GM23248 (cell line): Measurements from ENCODE around the gene EARS2. TPM values are rescaled to one million over a fixed set of nuclear protein-coding genes. Genes with fewer than 3 reads are reported as not detected.

Experiments used
- DNase-seq: peaks from one replicate; pipeline ENCODE4 v3.0.0-alpha.2; 2015
- H2AFZ ChIP-seq: fragments of 200-600 bp; sonication (generic); 2 replicates; pipeline ENCODE4 v1.6.1; 2016; ENCODE audit warnings: antibody characterized with exemption
- H3F3A ChIP-seq: fragments of 200-600 bp; sonication (generic); 2 replicates; pipeline ENCODE4 v1.6.1; 2016; ENCODE audit warnings: mild to moderate bottlenecking, antibody characterized with exemption, mixed run types; ENCODE audit not compliant: insufficient read depth
- H3K27ac ChIP-seq: fragments of 200-600 bp; sonication (generic); 2 replicates; pipeline ENCODE4 v1.5.1; 2016; ENCODE audit warnings: mild to moderate bottlenecking
- H3K27me3 ChIP-seq: fragments of 200-600 bp; sonication (generic); replicated peaks from 2 replicates; pipeline ENCODE4 v1.6.1; 2016; ENCODE audit warnings: mild to moderate bottlenecking; ENCODE audit not compliant: insufficient read depth
- H3K36me3 ChIP-seq: fragments of 200-600 bp; sonication (generic); 2 replicates; pipeline ENCODE4 v1.6.1; 2016; ENCODE audit warnings: low read depth, mild to moderate bottlenecking
- H3K4me1 ChIP-seq: fragments of 200-600 bp; sonication (generic); 2 replicates; pipeline ENCODE4 v1.6.1; 2016; ENCODE audit warnings: mild to moderate bottlenecking; ENCODE audit not compliant: insufficient read depth
- H3K4me2 ChIP-seq: fragments of 200-600 bp; sonication (generic); one replicate; pipeline ENCODE4 v1.6.1; 2016; ENCODE audit warnings: mild to moderate bottlenecking; ENCODE audit not compliant: unreplicated experiment
- H3K4me3 ChIP-seq: fragments of 200-600 bp; sonication (generic); 2 replicates; pipeline ENCODE4 v1.5.1; 2016; ENCODE audit warnings: mild to moderate bottlenecking
- H3K79me2 ChIP-seq: fragments of 200-600 bp; sonication (generic); 2 replicates; pipeline ENCODE4 v1.6.1; 2016; ENCODE audit warnings: mild to moderate bottlenecking; ENCODE audit not compliant: insufficient read depth
- H3K9ac ChIP-seq: fragments of 200-600 bp; sonication (generic); 2 replicates; pipeline ENCODE4 v1.6.1; 2016; ENCODE audit warnings: mild to moderate bottlenecking
- H3K9me2 ChIP-seq: fragments of 200-600 bp; sonication (generic); 2 replicates; pipeline ENCODE4 v1.6.1; 2016; ENCODE audit warnings: mixed run types, mild to moderate bottlenecking, moderate library complexity; ENCODE audit not compliant: insufficient read depth
- H3K9me3 ChIP-seq: fragments of 200-600 bp; sonication (generic); one replicate; pipeline ENCODE4 v1.6.1; 2017; ENCODE audit warnings: low read depth
- H4K20me1 ChIP-seq: fragments of 200-600 bp; sonication (generic); 2 replicates; pipeline ENCODE4 v1.6.0; 2016; ENCODE audit not compliant: insufficient read depth
- EZH2 ChIP-seq: fragments of 200-600 bp; sonication (generic); IDR thresholded peaks from 2 replicates; pipeline ENCODE4 v1.6.1; 2018; ENCODE audit warnings: antibody characterized with exemption, mild to moderate bottlenecking; ENCODE audit not compliant: insufficient read depth, poor library complexity, severe bottlenecking
- EZH2phosphoT487 ChIP-seq: fragments of 200-600 bp; sonication (generic); IDR thresholded peaks from 2 replicates; pipeline ENCODE4 v1.6.1; 2018; ENCODE audit warnings: antibody characterized with exemption, moderate library complexity, mild to moderate bottlenecking, low read depth; ENCODE audit not compliant: insufficient read depth
- WGBS, 2 experiments: methylation state at CpG; one replicate each; pipeline ENCODE4 v1.1.6; 2015 to 2017; ENCODE audit warnings: low lambda C conversion rate in 2 of 2, low coverage in 1 of 2; ENCODE audit errors: missing lambda C conversion rate in 2 of 2; 5-methylcytosine and 5-hydroxymethylcytosine counted together
- in situ Hi-C: fragments of 300-500 bp; cut with MboI; formaldehyde crosslinking; loops from 2 replicates; pipeline ENCODE4 v1.15.0; 2020
- polyA plus RNA-seq: library from polyadenylated mRNA; unstranded; fragments of >200 nt; fragmentation: Nextera tagmentation; extraction: Ambion mirVana; gene quantifications from 2 replicates; pipeline ENCODE4 v1.2.1, GENCODE V29; 2016
- total RNA-seq: library from RNA; depleted of rRNA; stranded (reverse); fragments of >200 nt; shearing (Covaris generic); gene quantifications from 2 replicates; pipeline ENCODE4 v1.2.3, GENCODE V29; 2014

The EARS2 gene
- total and polyA plus RNA-seq, 2 experiments from 2014 or later, result 15.6 to 27.1 TPM

- no peaks in the 10 kb centered on the region for H3K4me1 ChIP-seq
- no peaks in the 10 kb centered on the region for H3K9me3 ChIP-seq
- H3K27me3 ChIP-seq, result no peaks in the 10 kb centered on the region
- no peak overlapping the region for H3K27ac ChIP-seq
- 64 to 91% methylated on average over 3 to 4 of the region's 4 CpGs for WGBS, 2 experiments
- no peak overlapping the region for H3K4me3 ChIP-seq
- peaks cover 29% of the 10 kb centered on the region for H3K36me3 ChIP-seq
- no peak overlapping the region for H3K9ac ChIP-seq
- DNase-seq, result no peak
- no peaks in the 10 kb centered on the region for H3K79me2 ChIP-seq
- H4K20me1 ChIP-seq, result no peaks in the 10 kb centered on the region
- TF ChIP-seq EZH2 (no peak), EZH2phosphoT487 (no peak)
- in situ Hi-C loops, result no loop called here
- no peaks in the 10 kb centered on the region for H3F3A ChIP-seq
- no peaks in the 10 kb centered on the region for H3K9me2 ChIP-seq
- no peak overlapping the region for H3K4me2 ChIP-seq
- no peak overlapping the region for H2AFZ ChIP-seq
These were observed 36.0 kb downstream of the EARS2 start for GRCh38 chr16:23521037-23521743.

GRCh38 chr16:23520500-23520899 lies 36.6 kb downstream of the EARS2 start:
- in situ Hi-C loops, result no loop called here
- Histone ChIP-seq H3K36me3 (peaks cover 27% of the 10 kb centered on the region), H3K4me2 (no peak overlapping the region), H3K9ac (no peak overlapping the region), H3K27ac (no peak overlapping the region), H3F3A (no peaks in the 10 kb centered on the region), H3K79me2 (no peaks in the 10 kb centered on the region), H4K20me1 (no peaks in the 10 kb centered on the region), H3K4me1 (no peaks in the 10 kb centered on the region), H2AFZ (no peak overlapping the region), H3K4me3 (no peak overlapping the region), H3K9me3 (no peaks in the 10 kb centered on the region), H3K27me3 (no peaks in the 10 kb centered on the region), H3K9me2 (no peaks in the 10 kb centered on the region)
- TF ChIP-seq EZH2, result no peak
- no peak for TF ChIP-seq EZH2phosphoT487
- DNase-seq, result no peak
- 79 to 85% methylated on average over 4 of the region's 4 CpGs for WGBS, 2 experiments

DNA sequence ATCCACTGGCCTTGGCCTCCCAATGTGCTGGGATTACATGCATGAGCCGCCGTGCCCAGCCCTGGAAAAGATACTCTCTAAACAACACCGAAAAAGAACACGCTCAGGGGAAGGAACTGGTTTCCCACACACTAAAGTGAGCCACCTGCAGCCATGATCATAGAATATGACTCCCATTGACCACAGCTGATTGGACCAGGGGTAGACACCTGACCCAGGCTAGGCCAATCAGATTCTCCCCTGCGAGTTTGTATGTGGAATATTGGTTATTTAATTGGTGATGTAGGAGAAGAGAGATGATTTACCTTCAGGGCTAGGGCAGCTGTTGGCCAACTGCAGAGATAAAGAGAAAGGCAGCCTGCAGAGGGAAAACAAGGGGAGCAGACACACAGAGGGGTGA lies 37.9 kb downstream of the EARS2 start:
- Histone ChIP-seq H4K20me1 (no peaks in the 10 kb centered on the region), H3K9me3 (no peaks in the 10 kb centered on the region), H3F3A (no peaks in the 10 kb centered on the region), H3K27ac (no peak overlapping the region), H3K79me2 (no peaks in the 10 kb centered on the region), H3K4me1 (no peaks in the 10 kb centered on the region), H3K9me2 (no peaks in the 10 kb centered on the region), H3K4me2 (no peak overlapping the region), H3K4me3 (no peak overlapping the region), H3K9ac (no peak overlapping the region), H3K36me3 (peaks cover 18% of the 10 kb centered on the region), H2AFZ (no peak overlapping the region), H3K27me3 (no peaks in the 10 kb centered on the region)
- peak; percentile 7 for DNase-seq
- in situ Hi-C loops, result no loop called here
- TF ChIP-seq EZH2phosphoT487 (no peak), EZH2 (no peak)
- WGBS, 2 experiments, result 96 to 98% methylated on average over 5 of the region's 5 CpGs

GRCh38 chr16:23518435-23518891 lies 38.7 kb downstream of the EARS2 start:
- DNase-seq, result no peak
- Histone ChIP-seq H3K4me1 (no peaks in the 10 kb centered on the region), H3K27me3 (no peaks in the 10 kb centered on the region), H4K20me1 (no peaks in the 10 kb centered on the region), H3K27ac (no peak overlapping the region), H3K36me3 (peaks cover 18% of the 10 kb centered on the region), H3F3A (no peaks in the 10 kb centered on the region), H3K79me2 (no peaks in the 10 kb centered on the region), H3K9me3 (no peaks in the 10 kb centered on the region), H3K9me2 (no peaks in the 10 kb centered on the region), H2AFZ (no peak overlapping the region), H3K4me2 (no peak overlapping the region), H3K4me3 (no peak overlapping the region), H3K9ac (no peak overlapping the region)
- WGBS, 2 experiments, result 64 to 66% methylated on average over 3 of the region's 3 CpGs
- in situ Hi-C loops, result no loop called here
- TF ChIP-seq EZH2phosphoT487 (no peak), EZH2 (no peak)
